GM12878 (cell line): Measurements from ENCODE around the gene ADAMTS18. TPM values are rescaled to one million over a fixed set of nuclear protein-coding genes. Genes with fewer than 3 reads are reported as not detected.

Source experiments
- POU2F2 ChIP-seq: IDR thresholded peaks from 3 replicates; pipeline ENCODE4 v1.6.1; 2011; ENCODE audit warnings: low read depth, mild to moderate bottlenecking, low read length, borderline replicate concordance
- PRDM15 ChIP-seq: fragments of 450-650 bp; formaldehyde crosslinking; IDR thresholded peaks from 2 replicates; pipeline ENCODE4 v1.4.0; 2020; ENCODE audit warnings: mild to moderate bottlenecking, moderate library complexity
- SKIL ChIP-seq: fragments of 450-650 bp; IDR thresholded peaks from 2 replicates; pipeline ENCODE4 v1.6.1; 2017; ENCODE audit warnings: mild to moderate bottlenecking, low read depth, inconsistent platforms; ENCODE audit not compliant: poor library complexity, severe bottlenecking
- ZNF592 ChIP-seq: fragments of 450-650 bp; IDR thresholded peaks from 2 replicates; pipeline ENCODE4 v1.6.1; 2017; ENCODE audit warnings: mild to moderate bottlenecking, moderate library complexity
- polyA plus RNA-seq, 11 experiments: library from polyadenylated mRNA; depleted of rRNA in 4 of 11; unstranded in 6 of 11; stranded (reverse) in 5 of 11; fragments of >200 nt; fragmentation: Nextera tagmentation in 4 of 11; fragmentation: Illumina TruSeq in 1 of 11; extraction: Ambion mirVana in 4 of 11; extraction: Trizol in 1 of 11; gene quantifications; 1 replicate in 1 of 11; 2 replicates in 10 of 11; pipeline versions ENCODE4 v1.2.1 to v1.2.3, GENCODE V29; 2011 to 2016; ENCODE audit warnings: inconsistent platforms in 2 of 11, missing spikeins in 2 of 11, low read depth in 1 of 11
- total RNA-seq, 4 experiments: library from RNA; depleted of rRNA in 3 of 4; stranded (reverse); fragments of >200 nt in 3 of 4; fragmentation: Illumina TruSeq in 1 of 4; extraction: Trizol in 1 of 4; gene quantifications; 2 replicates each; pipeline versions ENCODE4 v1.2.1 to v1.2.3, GENCODE V29; 2013 to 2021

ADAMTS18 gene
- total and polyA plus RNA-seq, 10 of the 15 experiments (the other 5 are each of a cell fraction or from before 2014, with no cell fraction given), result not detected

- TF ChIP-seq PRDM15 (CRISPR knock-in tag) (no peak), POU2F2 (no peak), ZNF592 (no peak), SKIL (no peak)
Measured at GRCh38 chr16:77422196-77422784, 12.5 kb downstream of the ADAMTS18 start (continued).
